ENCODE data around the gene IL27RA.

The IL27RA gene

GRCh38 chr19:13996928-13997630 is 34.5 kb upstream of the IL27RA start:
- no peak for TF ChIP-seq TEAD4 (IDR thresholded peaks at IDR 0.05)
- TF ChIP-seq CREB1 (IDR thresholded peaks at IDR 0.05; ENCODE audit: low read depth) = no peak
- TF ChIP-seq FOXM1 (IDR thresholded peaks at IDR 0.05; ENCODE audit: borderline replicate concordance, low read depth) = no peak
- TF ChIP-seq REST (IDR thresholded peaks at IDR 0.05; ENCODE audit: low read depth) = no peak
- no peak for TF ChIP-seq TAF1 (IDR thresholded peaks at IDR 0.05; ENCODE audit: low read depth)
- no peak for TF ChIP-seq EGR1 (IDR thresholded peaks at IDR 0.05)
- TF ChIP-seq RAD21 (IDR thresholded peaks at IDR 0.05; ENCODE audit: low read depth) = no peak
- TF ChIP-seq NFIC (IDR thresholded peaks at IDR 0.05) = no peak
- no peak for TF ChIP-seq YY1 (IDR thresholded peaks at IDR 0.05; ENCODE audit: low read depth)
- TF ChIP-seq MAX (IDR thresholded peaks at IDR 0.05) = no peak
- no peak for TF ChIP-seq TCF12 (IDR thresholded peaks at IDR 0.05; ENCODE audit: low read depth)
- TF ChIP-seq USF1 (IDR thresholded peaks at IDR 0.05) = no peak
- TF ChIP-seq CEBPB (IDR thresholded peaks at IDR 0.05) = no peak
- no peak for TF ChIP-seq ZBTB7A (IDR thresholded peaks at IDR 0.05; ENCODE audit: low read depth)
- no peak for TF ChIP-seq EP300 (IDR thresholded peaks at IDR 0.05; ENCODE audit: borderline replicate concordance)

GRCh38 chr19:13997631-13997962 is 34.0 kb upstream of the IL27RA start:
- TF ChIP-seq CEBPB (IDR thresholded peaks at IDR 0.05) (no peak), EP300 (IDR thresholded peaks at IDR 0.05; ENCODE audit: borderline replicate concordance) (no peak), NFIC (IDR thresholded peaks at IDR 0.05) (no peak), CREB1 (IDR thresholded peaks at IDR 0.05; ENCODE audit: low read depth) (no peak), EGR1 (IDR thresholded peaks at IDR 0.05) (no peak), RAD21 (IDR thresholded peaks at IDR 0.05; ENCODE audit: low read depth) (no peak), FOXM1 (IDR thresholded peaks at IDR 0.05; ENCODE audit: borderline replicate concordance, low read depth) (no peak), MAX (IDR thresholded peaks at IDR 0.05) (no peak), YY1 (IDR thresholded peaks at IDR 0.05; ENCODE audit: low read depth) (no peak), ZBTB7A (IDR thresholded peaks at IDR 0.05; ENCODE audit: low read depth) (no peak), TCF12 (IDR thresholded peaks at IDR 0.05; ENCODE audit: low read depth) (no peak), USF1 (IDR thresholded peaks at IDR 0.05) (no peak), REST (IDR thresholded peaks at IDR 0.05; ENCODE audit: low read depth) (no peak), TAF1 (IDR thresholded peaks at IDR 0.05; ENCODE audit: low read depth) (no peak)

GRCh38 chr19:13998426-13998825 is 33.1 kb upstream of the IL27RA start:
- no peak for TF ChIP-seq USF1 (IDR thresholded peaks at IDR 0.05)
- no peak for TF ChIP-seq CREB1 (IDR thresholded peaks at IDR 0.05; ENCODE audit: low read depth)
- no peak for TF ChIP-seq ZBTB7A (IDR thresholded peaks at IDR 0.05; ENCODE audit: low read depth)
- TF ChIP-seq TCF12 (IDR thresholded peaks at IDR 0.05; ENCODE audit: low read depth) = no peak
- TF ChIP-seq RAD21 (IDR thresholded peaks at IDR 0.05; ENCODE audit: low read depth) = no peak
- no peak for TF ChIP-seq MAX (IDR thresholded peaks at IDR 0.05)
- TF ChIP-seq NFIC (IDR thresholded peaks at IDR 0.05) = no peak
- no peak for TF ChIP-seq EGR1 (IDR thresholded peaks at IDR 0.05)
- no peak for TF ChIP-seq CEBPB (IDR thresholded peaks at IDR 0.05)
- TF ChIP-seq FOXM1 (IDR thresholded peaks at IDR 0.05; ENCODE audit: borderline replicate concordance, low read depth) = no peak
- no peak for TF ChIP-seq TEAD4 (IDR thresholded peaks at IDR 0.05)
- TF ChIP-seq TAF1 (IDR thresholded peaks at IDR 0.05; ENCODE audit: low read depth) = no peak
- TF ChIP-seq YY1 (IDR thresholded peaks at IDR 0.05; ENCODE audit: low read depth) = no peak
- TF ChIP-seq EP300 (IDR thresholded peaks at IDR 0.05; ENCODE audit: borderline replicate concordance) = no peak
- TF ChIP-seq REST (IDR thresholded peaks at IDR 0.05; ENCODE audit: low read depth) = no peak
